ENCODE data around the gene INO80D.

Gene INO80D

GRCh38 chr2:206116278-206116677 is 30.3 kb upstream of the INO80D start:
- no peak for DNase-seq (ENCODE audit: low read depth in 1 of 2, low spot score in 1 of 2)
- H3K27me3 ChIP-seq (ENCODE audit: insufficient read depth, poor library complexity, severe bottlenecking) = no peaks in the 10 kb centered on the region
- H3K27ac ChIP-seq (replicated peaks) = no peak overlapping the region
- no peak overlapping the region for H3K4me3 ChIP-seq (replicated peaks; ENCODE audit: insufficient read depth, low read length)
- TF ChIP-seq CTCF (IDR thresholded peaks at IDR 0.05; ENCODE audit: insufficient read depth, low read length) (no peak), REST (IDR thresholded peaks at IDR 0.05; ENCODE audit: insufficient replicate concordance, low read depth) (no peak), SPI1 (IDR thresholded peaks at IDR 0.05; ENCODE audit: borderline replicate concordance, low read depth) (no peak), GABPA (IDR thresholded peaks at IDR 0.05; ENCODE audit: low read depth) (no peak), POLR2AphosphoS5 (IDR thresholded peaks at IDR 0.05; ENCODE audit: low read depth) (no peak)

- TF ChIP-seq GABPA (IDR thresholded peaks at IDR 0.05; ENCODE audit: low read depth) (no peak), POLR2AphosphoS5 (IDR thresholded peaks at IDR 0.05; ENCODE audit: low read depth) (no peak), CTCF (IDR thresholded peaks at IDR 0.05; ENCODE audit: insufficient read depth, low read length) (no peak), REST (IDR thresholded peaks at IDR 0.05; ENCODE audit: insufficient replicate concordance, low read depth) (no peak)
- Histone ChIP-seq H3K27me3 (ENCODE audit: insufficient read depth, poor library complexity, severe bottlenecking) (no peaks in the 10 kb centered on the region), H3K4me3 (replicated peaks; ENCODE audit: insufficient read depth, low read length) (no peak overlapping the region), H3K27ac (replicated peaks) (no peak overlapping the region)
- no peak for DNase-seq (ENCODE audit: low read depth in 1 of 2, low spot score in 1 of 2)
Measured at GRCh38 chr2:206115026-206115578, 29.1 kb upstream of the INO80D start.

GRCh38 chr2:206112846-206113547 is 27.0 kb upstream of the INO80D start:
- Histone ChIP-seq H3K27me3 (ENCODE audit: insufficient read depth, poor library complexity, severe bottlenecking) (no peaks in the 10 kb centered on the region), H3K4me3 (replicated peaks; ENCODE audit: insufficient read depth, low read length) (no peak overlapping the region), H3K27ac (replicated peaks) (no peak overlapping the region)
- no peak for DNase-seq (ENCODE audit: low read depth in 1 of 2, low spot score in 1 of 2)
- TF ChIP-seq SPI1 (IDR thresholded peaks at IDR 0.05; ENCODE audit: borderline replicate concordance, low read depth) (no peak), CTCF (IDR thresholded peaks at IDR 0.05; ENCODE audit: insufficient read depth, low read length) (no peak), GABPA (IDR thresholded peaks at IDR 0.05; ENCODE audit: low read depth) (no peak), POLR2AphosphoS5 (IDR thresholded peaks at IDR 0.05; ENCODE audit: low read depth) (no peak), REST (IDR thresholded peaks at IDR 0.05; ENCODE audit: insufficient replicate concordance, low read depth) (no peak)
